GM18951 (cell line): ENCODE data around the gene BARX2.

Experiments
- POLR2A ChIP-seq: IDR thresholded peaks from 4 replicates; pipeline ENCODE4 v1.6.1; 2011; ENCODE audit warnings: mild to moderate bottlenecking; ENCODE audit not compliant: insufficient read length, insufficient read depth; ENCODE audit errors: extremely low read depth
- in situ Hi-C: fragments of 300-500 bp; cut with MboI; formaldehyde crosslinking; loops from one replicate; pipeline ENCODE4 v1.12.0; 2022; ENCODE audit warnings: low sequenced_read_pairs, mixed read lengths, inconsistent platforms; ENCODE audit not compliant: unreplicated experiment

The BARX2 gene

GRCh38 chr11:129365816-129366215 is 9.8 kb upstream of the BARX2 start:
- in situ Hi-C loops, result loop anchor here (25.0 kb wide), 1 partner anchor 396 kb away; no protein-coding TSS in a partner anchor
- no peak for TF ChIP-seq POLR2A

GRCh38 chr11:129366737-129367597 is 8.7 kb upstream of the BARX2 start:
- in situ Hi-C loops, result loop anchor here (25.0 kb wide), 1 partner anchor 395 kb away; no protein-coding TSS in a partner anchor
- TF ChIP-seq POLR2A, result no peak

- no peak for TF ChIP-seq POLR2A
- in situ Hi-C loops, result loop anchor here (25.0 kb wide), 1 partner anchor 393 kb away; no protein-coding TSS in a partner anchor
Measured at GRCh38 chr11:129368889-129369672, 6.6 kb upstream of the BARX2 start.

DNA sequence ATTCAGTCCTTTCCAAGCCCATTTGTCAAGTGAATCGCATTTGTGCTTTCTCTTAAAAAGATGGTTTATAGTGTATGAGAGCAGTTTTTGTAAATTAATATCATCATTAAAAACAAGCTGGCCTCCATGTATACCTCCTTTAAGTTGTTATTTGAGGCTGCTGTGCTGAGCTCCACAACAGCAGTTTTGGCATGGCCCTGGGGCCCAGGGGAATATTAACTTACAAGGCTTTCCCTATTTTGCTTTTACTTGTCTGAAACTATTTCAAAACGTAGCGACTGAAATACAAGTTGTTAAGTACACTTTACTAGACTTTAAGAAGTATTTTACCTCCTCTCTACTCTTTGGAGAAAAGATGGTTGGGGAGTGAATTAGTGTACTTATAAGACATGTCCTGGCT is 4.9 kb upstream of the BARX2 start:
- in situ Hi-C loops, result loop anchor here (25.0 kb wide), 1 partner anchor 392 kb away; no protein-coding TSS in a partner anchor
- no peak for TF ChIP-seq POLR2A

- TF ChIP-seq POLR2A, result no peak
- in situ Hi-C loops, result loop anchor here (25.0 kb wide), 1 partner anchor 389 kb away; no protein-coding TSS in a partner anchor
Measured at GRCh38 chr11:129372609-129373488, 2.8 kb upstream of the BARX2 start.

DNA sequence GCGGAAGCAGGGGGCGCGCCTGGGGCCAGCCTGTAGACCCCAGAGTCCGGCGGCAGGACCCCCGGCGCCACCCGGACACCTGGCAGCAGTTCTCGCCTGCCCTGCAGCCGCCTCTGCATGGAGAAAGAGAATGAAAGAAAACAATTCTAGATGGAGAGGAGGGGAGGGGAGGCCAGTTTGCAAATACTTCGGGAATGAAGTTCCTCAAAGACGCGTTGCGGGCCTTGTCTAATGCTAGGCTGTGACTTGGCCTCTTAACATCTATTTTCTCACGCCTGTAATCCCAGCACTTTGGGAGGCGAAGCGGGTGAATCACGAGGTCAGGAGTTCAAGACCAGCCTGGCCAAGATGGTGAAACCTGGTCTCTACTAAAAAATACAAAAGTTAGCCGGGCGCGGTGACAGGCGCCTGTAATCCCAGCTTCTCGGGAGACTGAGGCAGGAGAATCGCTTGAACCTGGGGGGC is 2.1 kb upstream of the BARX2 start:
- TF ChIP-seq POLR2A, result no peak
- in situ Hi-C loops, result loop anchor here (25.0 kb wide), 1 partner anchor 389 kb away; no protein-coding TSS in a partner anchor

DNA sequence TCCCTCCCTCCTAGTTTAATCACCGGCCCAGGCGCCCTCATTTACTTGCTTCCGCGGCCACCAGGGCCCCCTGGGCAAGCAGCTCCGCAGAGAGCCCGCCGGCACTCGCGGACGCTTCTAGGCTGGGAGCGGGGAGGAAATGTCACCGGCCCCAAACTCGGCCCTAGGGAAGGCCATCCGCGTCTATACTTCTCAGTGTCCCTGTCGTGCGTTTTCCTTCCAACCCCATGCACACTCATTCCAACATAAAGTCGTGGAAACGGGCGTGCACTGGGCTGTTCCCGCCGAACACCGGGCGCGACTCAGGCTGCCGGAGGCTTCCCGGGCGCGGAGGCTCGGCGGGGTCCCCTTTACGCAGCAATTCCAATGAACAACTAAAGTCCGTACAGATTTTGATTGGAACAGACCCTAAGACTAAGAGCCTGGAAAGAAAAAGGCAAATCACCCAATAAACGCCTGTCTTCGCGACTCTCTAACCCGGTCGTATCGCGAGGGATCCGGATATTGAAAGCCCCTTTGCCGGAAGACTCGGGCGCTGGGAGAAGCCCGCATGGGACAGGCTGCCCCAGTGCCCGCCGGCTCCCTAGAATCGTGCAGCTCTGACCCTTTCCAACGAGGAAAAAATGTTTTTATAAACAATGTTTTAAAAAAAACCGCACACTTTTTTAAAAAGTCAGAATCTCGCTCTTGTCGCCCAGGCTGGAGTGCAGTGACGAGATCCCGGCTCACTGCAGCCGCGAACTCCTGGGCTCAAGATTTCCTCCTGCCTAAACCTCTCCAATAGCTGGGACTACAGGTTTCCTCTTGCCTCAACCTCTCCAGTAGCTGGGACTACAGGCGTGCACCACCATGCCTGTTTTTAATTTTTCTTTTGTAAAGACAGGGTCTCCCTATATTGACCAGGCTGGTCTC is 1.3 kb upstream of the BARX2 start:
- TF ChIP-seq POLR2A, result no peak
- in situ Hi-C loops, result loop anchor here (25.0 kb wide), 1 partner anchor 388 kb away; no protein-coding TSS in a partner anchor

DNA sequence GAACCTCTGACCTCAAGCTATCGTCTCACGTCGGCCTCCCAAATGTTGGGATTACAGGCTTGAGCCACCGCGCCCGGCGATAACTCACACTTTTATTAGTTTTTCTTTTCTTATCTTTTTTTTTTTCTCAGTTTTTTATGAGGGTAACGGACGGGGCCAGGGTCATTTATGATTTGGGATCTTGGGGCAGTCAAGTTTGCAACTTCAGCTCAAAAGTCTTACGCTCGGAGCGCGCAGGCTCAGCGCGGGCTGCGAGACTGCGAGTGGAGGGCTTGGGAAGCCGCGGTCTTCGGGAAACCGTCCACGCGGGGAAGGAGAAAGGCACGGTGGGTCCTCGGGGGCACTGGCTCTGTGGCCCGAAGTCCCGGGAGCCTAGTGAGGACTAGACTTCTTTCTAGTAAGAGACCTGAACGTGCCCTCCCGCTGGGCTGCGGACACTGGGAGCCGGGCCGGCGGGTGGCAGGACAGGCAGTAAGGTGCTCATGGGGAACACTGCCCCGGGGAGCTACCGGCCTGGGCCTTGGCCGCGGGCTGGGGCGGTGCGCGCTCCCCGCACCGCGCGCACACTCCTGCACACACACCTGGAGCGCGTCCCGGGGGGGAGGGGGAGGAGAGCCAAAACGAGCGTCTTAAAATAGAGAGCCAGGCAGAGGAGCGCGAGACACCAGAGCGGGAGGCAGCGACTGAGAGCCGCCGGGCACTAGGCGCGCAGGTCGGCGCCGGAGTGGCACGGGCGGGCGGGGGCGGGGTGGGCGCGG is 476 bp upstream of the BARX2 start:
- in situ Hi-C loops, result loop anchor here (25.0 kb wide), 1 partner anchor 387 kb away; no protein-coding TSS in a partner anchor
- no peak for TF ChIP-seq POLR2A

- no peak for TF ChIP-seq POLR2A
- in situ Hi-C loops, result no loop called here
Measured at GRCh38 chr11:129376658-129377341, 1.2 kb downstream of the BARX2 start.

DNA sequence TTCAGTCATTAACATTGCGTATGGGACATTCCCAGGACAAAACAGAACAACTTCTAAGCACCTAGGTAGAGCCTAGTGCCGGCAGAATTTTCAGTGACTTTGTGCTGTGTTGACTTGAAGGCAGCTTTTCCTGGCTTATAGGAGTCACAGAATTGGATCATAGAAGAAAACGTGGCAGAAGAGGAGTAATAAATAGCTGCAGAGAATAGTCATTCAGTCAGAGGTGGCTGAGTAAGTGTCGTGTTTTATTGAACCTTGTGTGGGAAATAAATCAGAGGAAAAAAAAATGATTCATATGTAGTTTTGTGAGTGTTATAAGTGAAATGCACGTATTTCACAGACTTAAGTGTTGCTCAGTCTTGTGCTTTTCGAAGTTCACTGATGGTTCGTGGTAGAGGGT is 2.1 kb downstream of the BARX2 start:
- in situ Hi-C loops, result no loop called here
- no peak for TF ChIP-seq POLR2A
